Skin epidermis (tissue), 12 donors: ENCODE data around the gene GPR137B.

Experiments used
- H3K27ac ChIP-seq, 21 experiments: fragments of 200-600 bp; sonication (generic) in 11 of 21; one replicate each; pipeline ENCODE4 v1.5.0; 2020; ENCODE audit warnings: mild to moderate bottlenecking in 3 of 21, inconsistent platforms in 2 of 21, moderate library complexity in 2 of 21
- H3K4me3 ChIP-seq, 7 experiments: fragments of 200-600 bp; sonication (generic) in 2 of 7; one replicate each; pipeline ENCODE4 v1.5.0; 2020; ENCODE audit warnings: inconsistent platforms in 2 of 7, mild to moderate bottlenecking in 2 of 7, moderate library complexity in 1 of 7

The GPR137B gene

DNA sequence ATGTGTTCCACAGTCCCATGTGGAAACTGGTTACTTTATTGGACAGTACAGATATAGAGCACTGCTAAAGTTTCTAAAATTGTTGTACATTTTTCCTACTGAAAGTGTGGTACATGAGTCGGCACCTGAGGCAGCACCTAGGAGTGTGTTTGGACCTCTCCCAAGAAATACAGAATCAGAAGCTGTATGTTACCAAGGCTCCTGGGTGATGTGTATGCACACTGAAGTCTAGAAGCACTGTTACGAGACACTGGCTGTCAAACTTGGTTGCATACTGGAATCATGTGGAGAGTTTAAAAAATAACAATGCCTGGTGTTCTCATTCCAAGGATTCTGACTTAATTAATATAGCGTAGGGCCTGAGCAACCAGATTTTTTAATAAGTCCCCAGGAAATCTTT is 92.8 kb downstream of the GPR137B start:
- H3K4me3 ChIP-seq = no peak overlapping the region
- no peak overlapping the region for H3K27ac ChIP-seq

DNA sequence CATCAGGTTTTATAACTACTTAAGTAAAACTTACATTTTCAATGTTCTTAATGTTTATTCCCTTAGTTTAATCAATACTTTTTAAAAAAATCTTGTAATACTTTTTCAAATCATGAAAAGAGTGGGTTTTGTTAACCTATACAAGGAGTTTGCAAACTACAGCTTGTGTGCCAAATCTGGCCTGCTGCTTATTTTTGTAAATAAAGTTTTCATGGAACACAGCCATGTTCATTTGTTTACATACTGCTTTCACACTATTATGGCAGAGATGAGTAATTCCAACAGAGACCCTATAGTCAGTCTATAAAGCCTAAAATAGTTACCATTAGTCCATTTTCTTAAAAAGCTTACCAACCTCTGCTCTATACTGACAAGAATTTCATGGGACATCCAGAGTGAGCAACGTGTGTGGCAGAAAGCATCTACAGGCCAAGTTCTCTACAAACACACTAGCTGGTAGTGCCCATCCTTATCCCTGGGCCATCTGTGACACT is 96.8 kb downstream of the GPR137B start:
- Histone ChIP-seq H3K27ac (no peak overlapping the region), H3K4me3 (no peak overlapping the region)

- Histone ChIP-seq H3K27ac (no peak overlapping the region), H3K4me3 (no peak overlapping the region)
These were observed 98.3 kb downstream of the GPR137B start for GRCh38 chr1:236240675-236241074.

DNA sequence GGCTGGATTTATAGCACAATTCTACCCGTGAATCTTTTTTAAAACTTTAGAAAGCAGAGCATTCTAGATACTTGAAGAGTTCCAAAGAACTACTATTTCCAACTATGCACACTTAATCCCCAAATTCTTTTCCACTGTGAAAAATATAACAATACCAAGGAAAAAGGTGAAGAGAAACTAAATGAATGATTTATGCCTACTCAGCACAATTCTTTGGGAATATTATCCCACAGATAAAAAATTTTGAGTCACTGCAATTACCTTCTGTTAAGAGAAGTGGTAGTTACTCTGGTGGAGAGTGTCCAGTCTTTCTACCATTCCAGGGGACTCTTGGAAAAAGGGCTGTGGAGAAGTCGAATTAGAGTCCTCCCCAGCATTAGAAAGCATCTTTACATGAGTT is 100.2 kb downstream of the GPR137B start:
- no peak overlapping the region for H3K27ac ChIP-seq
- H3K4me3 ChIP-seq = no peak overlapping the region

GRCh38 chr1:236247286-236247685 is 104.9 kb downstream of the GPR137B start:
- no peak overlapping the region for H3K4me3 ChIP-seq
- no peak overlapping the region for H3K27ac ChIP-seq

GRCh38 chr1:236251587-236251986 is 109.2 kb downstream of the GPR137B start:
- no peak overlapping the region for H3K27ac ChIP-seq
- no peak overlapping the region for H3K4me3 ChIP-seq

- Histone ChIP-seq H3K27ac (no peak overlapping the region), H3K4me3 (no peak overlapping the region)
These were observed 110.8 kb downstream of the GPR137B start for GRCh38 chr1:236253119-236253518.

- no peak overlapping the region for H3K4me3 ChIP-seq
- no peak overlapping the region for H3K27ac ChIP-seq
These were observed 111.7 kb downstream of the GPR137B start for GRCh38 chr1:236253918-236254637.

GRCh38 chr1:236257216-236257615 is 114.9 kb downstream of the GPR137B start:
- Histone ChIP-seq H3K27ac (no peak overlapping the region), H3K4me3 (no peak overlapping the region)

GRCh38 chr1:236258114-236258622 is 115.8 kb downstream of the GPR137B start:
- Histone ChIP-seq H3K4me3 (no peak overlapping the region), H3K27ac (no peak overlapping the region)
